A549 treated with RU486 at 1 μM for 4 hours (cell line): ENCODE measurements around the gene KRTAP6-2. TPM values are rescaled to one million over a fixed set of nuclear protein-coding genes. Genes with fewer than 3 reads are reported as not detected.

ENCODE experiments used
- total RNA-seq: library from RNA; stranded (reverse); fragments of 200-300 nt; extraction: Qiagen RNA extraction; gene quantifications from 5 replicates; pipeline ENCODE4 v1.2.3, GENCODE V29; 2022; ENCODE audit warnings: low read depth

KRTAP6-2 gene
- total RNA-seq = not detected in 5 replicates

GRCh38 chr21:30598802-30599201, at the start of gene KRTAP6-2:
Gene KRTAP6-2, minus strand, starts transcription at chr21:30598902. Its CDS starts 28 bp downstream, at chr21:30598874.

DNA sequence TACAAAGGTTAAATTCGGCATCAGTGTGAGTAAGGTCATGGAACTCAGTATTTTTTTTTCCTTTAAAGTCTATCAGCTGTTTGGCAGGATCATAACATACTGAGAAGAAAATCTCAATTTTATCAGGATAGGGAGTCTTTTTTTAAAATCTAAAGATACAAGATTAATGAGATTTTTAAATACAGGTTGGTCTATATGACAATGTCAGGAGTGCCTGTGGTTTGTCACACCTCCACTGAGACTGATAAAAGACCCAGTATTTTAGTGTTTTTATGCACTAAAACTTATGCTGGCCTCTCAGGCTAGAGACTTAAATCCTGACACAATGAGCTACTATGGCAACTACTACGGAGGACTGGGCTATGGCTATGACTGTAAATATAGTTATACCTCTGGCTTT, 43.9 kb upstream of the KRTAP6-2 start, which contains the start of gene KRTAP20-3:
TSS of gene KRTAP20-3 (plus strand) at position 301 of the 400 bp plus-strand sequence.

DNA sequence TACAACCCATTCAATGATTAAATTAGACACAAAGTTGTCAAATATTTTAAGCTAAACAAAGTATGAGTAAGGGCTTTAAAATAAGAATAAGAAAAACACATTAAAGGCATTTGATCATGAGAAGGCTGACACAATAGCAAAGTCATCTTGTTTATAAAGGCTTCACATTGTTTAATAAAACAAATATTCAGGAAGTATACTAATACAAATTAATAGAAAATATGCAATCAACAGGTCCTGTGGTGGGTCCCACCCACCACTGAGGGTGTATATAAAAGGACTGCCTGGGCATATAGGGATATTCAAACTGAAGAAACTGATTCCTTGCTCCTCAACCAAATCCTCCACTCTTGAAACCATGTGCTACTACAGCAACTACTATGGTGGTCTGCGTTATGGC, 36.2 kb upstream of the KRTAP6-2 start, which contains the start of gene KRTAP20-2:
TSS of gene KRTAP20-2 (plus strand) at position 301 of the 400 bp plus-strand sequence. CDS start at position 359, 58 bp downstream.

DNA sequence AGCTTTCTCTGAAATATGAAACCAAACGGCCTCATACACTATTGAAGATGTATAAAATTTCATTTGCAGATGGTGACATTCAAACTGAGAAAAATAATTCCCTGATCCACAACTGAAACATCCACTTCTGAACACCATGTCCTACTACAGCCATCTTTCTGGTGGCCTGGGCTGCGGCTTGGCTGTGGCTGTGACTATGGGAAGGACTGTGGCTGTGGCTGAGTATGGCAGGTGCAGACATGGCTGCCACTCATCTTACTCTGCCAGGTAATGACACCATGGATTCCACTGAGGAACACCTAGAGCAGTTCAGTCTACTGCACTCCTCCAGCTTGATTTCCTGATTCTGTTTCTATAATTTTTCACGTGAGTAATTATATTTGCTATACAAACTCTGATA, 21.8 kb upstream of the KRTAP6-2 start, which contains the start of gene KRTAP20-4:
TSS of gene KRTAP20-4 (plus strand) at position 106 of the 400 bp plus-strand sequence.

DNA sequence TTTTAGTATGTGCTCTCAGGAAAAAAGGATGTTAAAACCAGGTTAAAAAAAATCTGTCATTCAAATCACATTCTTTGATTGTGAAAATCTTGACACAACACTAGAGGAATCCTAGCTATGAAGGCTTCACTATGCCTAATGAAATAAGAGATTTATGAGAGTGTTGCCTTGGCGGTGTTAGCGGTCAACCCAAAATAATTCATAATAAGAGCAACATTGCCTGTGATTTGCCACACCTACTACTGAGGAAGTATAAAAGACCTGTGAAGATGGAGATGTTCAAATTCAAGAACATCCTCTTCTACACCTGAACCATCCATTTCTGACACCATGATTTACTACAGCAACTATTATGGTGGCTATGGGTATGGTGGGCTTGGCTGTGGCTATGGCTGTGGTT, 17.4 kb upstream of the KRTAP6-2 start, which contains the start of gene KRTAP20-1:
TSS of gene KRTAP20-1 (plus strand) at position 301 of the 400 bp plus-strand sequence. CDS start at position 331, 30 bp downstream.

GRCh38 chr21:30613836-30614235, 15.1 kb upstream of the KRTAP6-2 start, which contains the start of gene KRTAP6-1:
Gene KRTAP6-1, minus strand, starts transcription at chr21:30613930. Its CDS starts 26 bp downstream, at chr21:30613904.

DNA sequence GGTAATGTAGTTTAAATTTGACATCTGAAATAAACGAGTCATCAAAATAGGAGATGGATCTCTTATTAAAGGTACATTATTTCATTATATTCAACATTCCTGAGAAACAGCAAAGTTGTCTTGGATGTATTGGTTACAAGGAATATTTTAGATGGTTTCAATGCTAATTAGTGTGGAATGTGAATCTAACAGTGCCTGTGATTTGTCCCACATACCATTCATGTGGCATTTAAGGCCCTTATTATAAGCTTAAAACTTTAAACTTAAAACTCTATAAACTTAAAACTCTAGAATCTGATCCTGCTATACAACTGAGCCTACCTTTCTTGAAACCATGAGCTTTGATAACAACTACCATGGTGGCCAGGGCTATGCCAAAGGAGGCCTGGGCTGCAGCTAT, 2.1 kb upstream of the KRTAP6-2 start, which contains the start of gene KRTAP22-1:
TSS of gene KRTAP22-1 (plus strand) at position 301 of the 400 bp plus-strand sequence.

GRCh38 chr21:30592140-30592539, 6.6 kb downstream of the KRTAP6-2 start, which contains the start of gene KRTAP6-3:
Gene KRTAP6-3, plus strand, starts transcription at chr21:30592440. Its CDS starts 6 bp downstream, at chr21:30592446.

GRCh38 chr21:30590297-30590696, 8.4 kb downstream of the KRTAP6-2 start, which contains the start of gene KRTAP22-2:
Gene KRTAP22-2, minus strand, starts transcription at chr21:30590397.

DNA sequence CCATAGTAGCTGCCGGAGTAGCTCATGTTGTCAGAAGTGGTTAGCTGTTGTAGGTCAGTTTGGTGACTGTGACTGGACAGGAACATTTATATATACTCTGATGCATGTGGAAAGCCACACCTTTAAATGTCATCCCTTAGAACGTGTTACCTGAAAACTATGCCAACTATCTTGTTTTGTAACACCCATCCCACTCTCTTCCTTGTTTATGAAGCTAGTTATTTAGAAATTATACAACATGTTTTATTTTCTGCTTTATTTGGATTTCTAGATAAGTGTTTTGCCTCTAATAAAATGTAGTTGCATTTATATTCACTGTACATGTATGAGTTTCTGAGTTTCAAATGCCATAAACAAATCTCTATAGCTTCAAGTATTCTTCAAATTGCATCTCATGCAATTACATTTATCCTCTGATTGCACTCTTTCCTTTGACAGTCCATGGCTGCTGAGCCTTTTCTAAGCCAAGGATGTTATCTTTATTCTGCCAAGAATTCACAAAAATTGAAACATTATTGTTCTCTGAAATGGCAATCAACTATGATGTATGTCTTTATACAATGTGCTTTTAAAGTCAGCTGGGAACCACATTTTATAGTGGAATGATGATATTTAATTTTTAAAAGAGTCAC, 37.3 kb downstream of the KRTAP6-2 start, which contains the start of gene KRTAP19-7:
TSS of gene KRTAP19-7 (minus strand) at position 51 of the 632 bp plus-strand sequence. CDS start at position 26, 25 bp downstream.

Other genes with a start within 250 kb of the KRTAP6-2 start
- gene KRTAP13-2, start 226.6 kb downstream of the KRTAP6-2 start, total RNA-seq = not detected in 5 replicates
- gene KRTAP13-1, start 202.9 kb downstream of the KRTAP6-2 start, total RNA-seq = not detected in 5 replicates
- gene KRTAP13-3, start 173.0 kb downstream of the KRTAP6-2 start, total RNA-seq = not detected in 5 replicates
- not detected in 5 replicates for gene KRTAP13-4, start 168.7 kb downstream of the KRTAP6-2 start, total RNA-seq
- gene KRTAP15-1, start 158.6 kb downstream of the KRTAP6-2 start, total RNA-seq = not detected in 5 replicates
- not detected in 5 replicates for gene KRTAP19-1, start 118.5 kb downstream of the KRTAP6-2 start, total RNA-seq
- gene KRTAP19-2, start 111.5 kb downstream of the KRTAP6-2 start, total RNA-seq = not detected in 5 replicates
- gene KRTAP19-3, start 106.9 kb downstream of the KRTAP6-2 start, total RNA-seq = not detected in 5 replicates
- gene KRTAP19-4, start 101.7 kb downstream of the KRTAP6-2 start, total RNA-seq = not detected in 5 replicates
- gene KRTAP19-5, start 96.8 kb downstream of the KRTAP6-2 start, total RNA-seq = not detected in 5 replicates
- not detected in 5 replicates for gene KRTAP19-6, start 57.0 kb downstream of the KRTAP6-2 start, total RNA-seq
- not detected in 5 replicates for gene KRTAP19-7, start 37.6 kb downstream of the KRTAP6-2 start, total RNA-seq
- not detected in 5 replicates for gene KRTAP22-2, start 8.5 kb downstream of the KRTAP6-2 start, total RNA-seq
- not detected in 5 replicates for gene KRTAP6-3, start 6.5 kb downstream of the KRTAP6-2 start, total RNA-seq
- not detected in 5 replicates for gene KRTAP22-1, start 2.2 kb upstream of the KRTAP6-2 start, total RNA-seq
- gene KRTAP6-1, start 15.0 kb upstream of the KRTAP6-2 start, total RNA-seq = not detected in 5 replicates
- gene KRTAP20-1, start 17.5 kb upstream of the KRTAP6-2 start, total RNA-seq = not detected in 5 replicates
- gene KRTAP20-4, start 21.7 kb upstream of the KRTAP6-2 start, total RNA-seq = not detected in 5 replicates
- gene KRTAP20-2, start 36.3 kb upstream of the KRTAP6-2 start, total RNA-seq = not detected in 5 replicates
- not detected in 5 replicates for gene KRTAP20-3, start 44.0 kb upstream of the KRTAP6-2 start, total RNA-seq
- gene KRTAP21-3, start 119.9 kb upstream of the KRTAP6-2 start, total RNA-seq = not detected in 5 replicates
- not detected in 5 replicates for gene KRTAP21-2, start 148.4 kb upstream of the KRTAP6-2 start, total RNA-seq
- not detected in 5 replicates for gene KRTAP21-1, start 156.5 kb upstream of the KRTAP6-2 start, total RNA-seq
- not detected in 5 replicates for gene KRTAP8-1, start 214.4 kb upstream of the KRTAP6-2 start, total RNA-seq
- gene KRTAP7-1, start 230.9 kb upstream of the KRTAP6-2 start, total RNA-seq = not detected in 5 replicates